Esophagus muscularis mucosa (tissue), 4 donors: ENCODE results near the gene PHF19. TPM values are rescaled to one million over a fixed set of nuclear protein-coding genes. Genes with fewer than 3 reads are reported as not detected.

Source experiments
- DNase-seq: peaks from one replicate; pipeline ENCODE4 v3.0.0-alpha.2; 2017; ENCODE audit errors: extremely low spot score
- H3K27ac ChIP-seq, 4 donors: fragments of 200-600 bp; sonication (generic); replicated peaks in 1 of 4; 1 replicate in 3 of 4; 2 replicates in 1 of 4; pipeline ENCODE4 v1.5.1; 2016 to 2019; ENCODE audit warnings: mild to moderate bottlenecking in 1 of 4
- H3K27me3 ChIP-seq, 4 donors: fragments of 200-600 bp; sonication (generic); one replicate each; pipeline versions ENCODE4 v1.5.1 to v1.6.0; 2016 to 2019
- H3K36me3 ChIP-seq, 4 donors: fragments of 200-600 bp; sonication (generic); one replicate each; pipeline ENCODE4 v1.5.1; 2016 to 2019
- H3K4me1 ChIP-seq, 4 donors: fragments of 200-600 bp; sonication (generic); one replicate each; pipeline ENCODE4 v1.5.1; 2016 to 2019
- H3K4me3 ChIP-seq, 4 donors: fragments of 200-600 bp; sonication (generic); 1 replicate in 2 of 4; 2 replicates in 2 of 4; pipeline ENCODE4 v1.5.1; 2016 to 2019; ENCODE audit warnings: mild to moderate bottlenecking in 4 of 4, moderate library complexity in 1 of 4
- H3K9me3 ChIP-seq, 4 donors: fragments of 200-600 bp; sonication (generic); 1 replicate in 3 of 4; 2 replicates in 1 of 4; pipeline ENCODE4 v1.5.1; 2016 to 2019
- EP300 ChIP-seq: sonication (generic); formaldehyde crosslinking; IDR thresholded peaks from one replicate; pipeline ENCODE4 v1.6.1; 2017; ENCODE audit warnings: antibody characterized with exemption
- POLR2A ChIP-seq: fragments of 450-650 bp; IDR thresholded peaks from one replicate; pipeline ENCODE4 v1.6.1; 2017; ENCODE audit warnings: antibody characterized with exemption, moderate library complexity, mild to moderate bottlenecking, low read depth
- POLR2AphosphoS5 ChIP-seq, 2 donors: sonication (generic); formaldehyde crosslinking; IDR thresholded peaks; one replicate each; pipeline ENCODE4 v1.6.1; 2017; ENCODE audit warnings: antibody characterized with exemption in 2 of 2
- WGBS: methylation state at CpG from one replicate; pipeline ENCODE4 v1.1.5; 2018; 5-methylcytosine and 5-hydroxymethylcytosine counted together
- intact Hi-C: fragments of 100-400 bp; cut with DNase I; formaldehyde crosslinking; loops from one replicate; pipeline ENCODE4 v1.15.1; 2023
- total RNA-seq, 4 donors: library from RNA; depleted of rRNA; stranded (reverse); fragments of >200 nt; gene quantifications; one replicate each; pipeline versions ENCODE4 v1.1.0 to v1.2.1, GENCODE V29; 2016
- TF ChIP-seq, protein P1 (sequence below), 3 experiments: fragments of 200-600 bp in 2 of 3; fragments of 450-650 bp in 1 of 3; sonication (generic) in 2 of 3; IDR thresholded peaks; one replicate each; pipeline ENCODE4 v1.5.1; 2017 to 2019; ENCODE audit warnings: antibody characterized with exemption in 3 of 3, mild to moderate bottlenecking in 2 of 3, moderate library complexity in 1 of 3

Gene PHF19
- total RNA-seq, 4 donors from 2014 or later = 36.4 to 57.7 (median 47.8) TPM

DNA sequence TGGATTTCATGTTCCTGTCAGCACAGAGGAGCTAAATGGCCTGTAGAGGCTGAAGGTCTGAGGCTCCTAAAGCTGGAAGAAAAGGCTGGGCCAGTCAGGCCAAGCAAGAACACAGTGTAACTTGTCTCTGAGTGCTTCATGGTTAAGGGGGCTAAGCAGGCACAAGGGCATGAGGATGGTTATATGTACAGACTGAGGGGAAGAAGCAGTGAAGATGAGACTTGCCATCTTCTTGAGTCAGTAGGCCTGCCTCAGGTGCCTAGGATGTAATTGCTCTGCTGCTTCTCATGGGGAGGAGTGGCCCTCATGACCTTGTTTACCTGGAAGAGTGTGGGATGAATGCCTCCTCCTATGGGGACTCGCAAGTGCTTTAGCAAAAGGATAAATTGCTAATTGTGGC lies 25.5 kb downstream of the PHF19 start:
- Histone ChIP-seq H3K4me3 (no peak overlapping the region), H3K9me3 (no peaks in the 10 kb centered on the region), H3K36me3 (peaks cover 0 to 46% (median 7%) of the 10 kb centered on the region in 4 donors), H3K27ac (no peak overlapping the region), H3K4me1 (no peaks in the 10 kb centered on the region), H3K27me3 (no peaks in the 10 kb centered on the region)
- no peak for TF ChIP-seq POLR2A
- no peak for TF ChIP-seq POLR2AphosphoS5 (IDR thresholded peaks at IDR 0.05)
- DNase-seq = no peak
- WGBS = 100% methylated on average over 1 of the region's 1 CpG
- intact Hi-C loops = no loop called here

DNA sequence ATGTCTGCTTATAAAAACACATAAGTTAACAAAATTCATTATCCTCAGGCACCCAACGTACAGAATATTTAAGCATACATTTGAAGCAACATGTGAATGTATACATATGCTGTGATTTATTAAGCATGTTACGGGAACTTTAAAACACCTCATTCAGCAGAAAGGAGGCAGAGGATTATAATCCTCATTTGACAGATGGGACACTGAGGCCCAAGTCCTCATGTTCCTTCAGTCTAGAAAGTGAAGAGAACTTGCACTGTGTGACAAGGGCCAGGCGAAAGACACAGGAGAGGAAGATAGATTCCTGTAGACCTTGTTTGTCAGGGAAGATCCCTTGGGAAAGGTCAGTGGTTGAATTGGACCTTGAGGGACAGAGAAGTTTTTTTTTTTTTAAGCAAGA lies 26.7 kb downstream of the PHF19 start:
- Histone ChIP-seq H3K36me3 (peaks cover 0 to 54% (median 6%) of the 10 kb centered on the region in 4 donors), H3K27ac (no peak overlapping the region), H3K4me1 (no peaks in the 10 kb centered on the region), H3K4me3 (no peak overlapping the region), H3K27me3 (no peaks in the 10 kb centered on the region), H3K9me3 (no peaks in the 10 kb centered on the region)
- 93% methylated on average over 3 of the region's 3 CpGs for WGBS
- no peak for TF ChIP-seq POLR2A
- no peak for TF ChIP-seq POLR2AphosphoS5 (IDR thresholded peaks at IDR 0.05)
- TF ChIP-seq EP300 = no peak
- TF ChIP-seq, protein P1, sequence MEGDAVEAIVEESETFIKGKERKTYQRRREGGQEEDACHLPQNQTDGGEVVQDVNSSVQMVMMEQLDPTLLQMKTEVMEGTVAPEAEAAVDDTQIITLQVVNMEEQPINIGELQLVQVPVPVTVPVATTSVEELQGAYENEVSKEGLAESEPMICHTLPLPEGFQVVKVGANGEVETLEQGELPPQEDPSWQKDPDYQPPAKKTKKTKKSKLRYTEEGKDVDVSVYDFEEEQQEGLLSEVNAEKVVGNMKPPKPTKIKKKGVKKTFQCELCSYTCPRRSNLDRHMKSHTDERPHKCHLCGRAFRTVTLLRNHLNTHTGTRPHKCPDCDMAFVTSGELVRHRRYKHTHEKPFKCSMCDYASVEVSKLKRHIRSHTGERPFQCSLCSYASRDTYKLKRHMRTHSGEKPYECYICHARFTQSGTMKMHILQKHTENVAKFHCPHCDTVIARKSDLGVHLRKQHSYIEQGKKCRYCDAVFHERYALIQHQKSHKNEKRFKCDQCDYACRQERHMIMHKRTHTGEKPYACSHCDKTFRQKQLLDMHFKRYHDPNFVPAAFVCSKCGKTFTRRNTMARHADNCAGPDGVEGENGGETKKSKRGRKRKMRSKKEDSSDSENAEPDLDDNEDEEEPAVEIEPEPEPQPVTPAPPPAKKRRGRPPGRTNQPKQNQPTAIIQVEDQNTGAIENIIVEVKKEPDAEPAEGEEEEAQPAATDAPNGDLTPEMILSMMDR (IDR thresholded peaks at IDR 0.05) = no peak
- intact Hi-C loops = no loop called here
- DNase-seq = no peak

DNA sequence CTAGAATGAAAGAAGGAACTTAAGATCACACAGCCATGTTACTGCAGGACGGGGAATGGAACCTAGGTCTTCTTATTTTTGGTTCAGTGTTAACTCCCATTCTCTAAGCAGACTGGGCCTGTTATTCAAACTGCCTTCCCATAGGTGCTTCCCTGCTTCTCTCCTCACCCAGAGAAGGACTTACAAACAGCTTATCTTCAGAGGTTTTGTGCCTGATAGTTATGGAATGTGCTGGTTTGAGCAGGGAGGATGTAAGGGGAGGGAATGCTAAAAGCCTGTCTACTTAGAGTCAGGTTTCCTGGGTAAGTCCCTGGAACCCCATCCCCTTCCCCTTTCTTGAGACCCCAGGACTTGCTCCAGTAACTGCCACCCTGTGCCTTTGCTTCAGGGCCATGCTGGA lies 30.1 kb downstream of the PHF19 start:
- Histone ChIP-seq H3K9me3 (peaks cover 0 to 2% (median 0%) of the 10 kb centered on the region in 4 donors), H3K36me3 (peaks cover 0 to 36% (median 2%) of the 10 kb centered on the region in 4 donors), H3K27me3 (no peaks in the 10 kb centered on the region), H3K4me3 (no peak overlapping the region), H3K4me1 (peaks cover 12 to 15% (median 14%) of the 10 kb centered on the region in 4 donors), H3K27ac (no peak overlapping the region)
- intact Hi-C loops = no loop called here
- WGBS = 60% methylated on average over 1 of the region's 1 CpG
- DNase-seq = no peak
- no peak for TF ChIP-seq POLR2AphosphoS5 (IDR thresholded peaks at IDR 0.05)
- TF ChIP-seq, protein P1 (IDR thresholded peaks at IDR 0.05) = no peak
- no peak for TF ChIP-seq EP300
- no peak for TF ChIP-seq POLR2A

DNA sequence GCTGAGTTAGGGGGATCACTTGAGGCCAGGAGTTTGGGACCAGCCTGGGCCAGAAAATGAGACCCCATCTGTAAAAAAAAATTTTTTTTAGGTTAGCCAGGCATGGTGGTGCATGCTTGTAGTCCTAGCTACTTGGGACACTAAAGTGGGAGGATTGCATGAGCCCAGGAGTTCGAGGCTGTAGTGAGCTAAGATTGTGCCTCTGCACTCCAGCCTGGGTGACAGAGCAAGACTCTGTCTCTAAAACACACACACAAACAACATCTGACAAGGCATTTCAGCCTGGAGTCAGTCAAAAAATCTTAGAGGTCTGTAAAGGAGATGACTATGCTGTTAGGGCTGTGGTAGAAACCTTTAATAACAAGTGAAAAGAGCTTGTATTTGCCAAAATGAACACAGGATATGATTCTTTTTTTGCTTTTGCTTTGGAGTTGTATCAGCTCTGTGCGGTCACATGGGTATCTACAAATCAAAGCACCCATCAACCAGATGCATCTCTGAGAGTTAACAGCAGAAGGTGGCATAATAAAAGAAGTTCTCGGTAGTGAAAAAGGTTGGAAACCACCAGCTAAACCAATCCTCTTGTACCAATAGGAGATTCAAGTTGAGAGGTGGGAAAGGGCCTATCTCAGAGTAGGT lies 30.6 kb downstream of the PHF19 start:
- DNase-seq = no peak
- Histone ChIP-seq H3K36me3 (peaks cover 0 to 32% (median 2%) of the 10 kb centered on the region in 4 donors), H3K27ac (no peak overlapping the region), H3K4me3 (no peak overlapping the region), H3K9me3 (peaks cover 0 to 2% (median 0%) of the 10 kb centered on the region in 4 donors), H3K4me1 (peaks cover 17 to 21% (median 18%) of the 10 kb centered on the region in 4 donors), H3K27me3 (no peaks in the 10 kb centered on the region)
- WGBS = 94% methylated on average over 3 of the region's 3 CpGs
- TF ChIP-seq, protein P1 (IDR thresholded peaks at IDR 0.05) = no peak
- TF ChIP-seq POLR2AphosphoS5 (IDR thresholded peaks at IDR 0.05) (no peak), POLR2A (no peak), EP300 (no peak)
- intact Hi-C loops = no loop called here

DNA sequence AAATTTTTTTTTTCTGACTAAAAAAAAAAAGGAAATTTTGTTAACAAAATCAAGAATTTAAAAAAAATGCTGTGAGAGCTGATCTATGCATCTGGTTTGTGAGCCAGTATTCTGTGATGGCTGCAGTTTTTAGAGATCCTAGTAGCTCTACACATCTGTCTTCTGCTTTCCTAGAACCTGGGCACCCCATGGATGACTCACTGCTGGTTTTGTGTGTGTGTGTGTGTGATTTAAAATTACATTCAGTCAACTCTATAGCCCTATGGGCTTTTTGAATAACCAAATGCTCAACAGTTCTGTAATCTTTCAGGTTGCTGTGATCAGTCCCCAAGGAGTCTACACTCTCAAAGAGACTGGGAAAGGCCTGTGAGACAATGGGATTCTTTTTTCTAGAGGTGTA lies 31.7 kb downstream of the PHF19 start:
- no peak for DNase-seq
- no peak overlapping the region for H3K27ac ChIP-seq
- H3K36me3 ChIP-seq = peaks cover 0 to 31% (median 2%) of the 10 kb centered on the region in 4 donors
- no peaks in the 10 kb centered on the region for H3K27me3 ChIP-seq
- peaks cover 20 to 31% (median 29%) of the 10 kb centered on the region in 4 donors for H3K4me1 ChIP-seq
- intact Hi-C loops = no loop called here
- no peak overlapping the region for H3K4me3 ChIP-seq
- H3K9me3 ChIP-seq = peaks cover 0 to 2% (median 0%) of the 10 kb centered on the region in 4 donors
- TF ChIP-seq, protein P1 (IDR thresholded peaks at IDR 0.05) = no peak
- TF ChIP-seq EP300 (no peak), POLR2AphosphoS5 (IDR thresholded peaks at IDR 0.05) (no peak), POLR2A (no peak)
